ENCODE results near the gene CHRNA10.

DNA sequence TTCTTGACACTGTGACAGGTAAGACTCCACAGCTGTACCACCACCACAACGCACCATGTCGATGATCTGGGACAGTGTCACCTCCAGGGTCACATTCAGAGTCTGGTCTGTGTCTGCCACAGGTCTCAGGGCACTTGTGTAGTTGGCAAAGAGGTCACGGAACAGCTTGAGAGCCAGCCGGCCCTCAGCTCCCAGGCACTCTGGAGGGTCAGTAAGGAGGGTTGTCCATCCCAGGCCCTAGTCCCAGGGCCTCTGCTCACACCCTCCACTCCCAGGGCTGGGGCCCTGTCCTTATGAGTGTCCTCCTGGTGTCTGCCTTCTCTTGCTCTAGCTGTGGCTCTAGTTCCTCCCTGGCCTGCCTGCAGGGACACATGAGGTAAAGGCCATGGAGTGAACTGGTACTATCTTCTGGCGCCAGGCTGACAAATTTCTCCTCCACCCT, 1.4 kb downstream of the CHRNA10 start:
- TF ChIP-seq POLR2A (IDR thresholded peaks at IDR 0.05; ENCODE audit: extremely low read depth, insufficient read length) = no peak
- TF ChIP-seq, protein P1, sequence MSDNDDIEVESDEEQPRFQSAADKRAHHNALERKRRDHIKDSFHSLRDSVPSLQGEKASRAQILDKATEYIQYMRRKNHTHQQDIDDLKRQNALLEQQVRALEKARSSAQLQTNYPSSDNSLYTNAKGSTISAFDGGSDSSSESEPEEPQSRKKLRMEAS (IDR thresholded peaks at IDR 0.05; ENCODE audit: low read depth, low read length) = no peak

All from NB4 (cell line).